Fibroblast of the aortic adventitia (primary cell): ENCODE data around the gene BASP1. TPM values are rescaled to one million over a fixed set of nuclear protein-coding genes. Genes with fewer than 3 reads are reported as not detected.

Experiments used
- DNase-seq: peaks from one replicate; pipeline ENCODE4 v3.0.0-alpha.2; 2010; ENCODE audit warnings: low read depth
- H3K4me3 ChIP-seq: 2 replicates; pipeline ENCODE4 v1.5.1; 2011; ENCODE audit warnings: low read depth, mild to moderate bottlenecking, control low read depth, low read length, moderate library complexity
- CTCF ChIP-seq: IDR thresholded peaks from 2 replicates; pipeline ENCODE4 v1.5.1; 2011; ENCODE audit warnings: mild to moderate bottlenecking, low read length, control low read depth, inconsistent platforms; ENCODE audit not compliant: insufficient read depth
- total RNA-seq: library from RNA; depleted of rRNA; stranded (reverse); fragments of >200 nt; gene quantifications from 2 replicates; pipeline ENCODE4 v1.2.3, GENCODE V29; 2012; ENCODE audit warnings: low replicate concordance

The BASP1 gene
- total RNA-seq, 1 donor: 18.5 TPM

- no peak for DNase-seq
- TF ChIP-seq CTCF: no peak
- H3K4me3 ChIP-seq: no peak overlapping the region
These were observed 10.4 kb downstream of the BASP1 start for GRCh38 chr5:17227868-17228267.

GRCh38 chr5:17228821-17229291, 11.4 kb downstream of the BASP1 start:
- peak; percentile 78 for DNase-seq
- H3K4me3 ChIP-seq: no peak overlapping the region
- no peak for TF ChIP-seq CTCF

GRCh38 chr5:17229313-17229712, 11.9 kb downstream of the BASP1 start:
- no peak for TF ChIP-seq CTCF
- no peak overlapping the region for H3K4me3 ChIP-seq
- DNase-seq: no peak

- DNase-seq: no peak
- no peak for TF ChIP-seq CTCF
These were observed 12.8 kb downstream of the BASP1 start for GRCh38 chr5:17230191-17230590.

GRCh38 chr5:17230808-17231525, 13.5 kb downstream of the BASP1 start:
- H3K4me3 ChIP-seq: no peak overlapping the region
- no peak for DNase-seq
- TF ChIP-seq CTCF: no peak

More at GRCh38 chr5:17230191-17230590, 12.8 kb downstream of the BASP1 start:
- H3K4me3 ChIP-seq: no peak overlapping the region

GRCh38 chr5:17232405-17232804, 15.0 kb downstream of the BASP1 start:
- no peak for DNase-seq
- TF ChIP-seq CTCF: no peak
- H3K4me3 ChIP-seq: no peak overlapping the region

GRCh38 chr5:17233488-17233887, 16.1 kb downstream of the BASP1 start:
- TF ChIP-seq CTCF: no peak
- no peak overlapping the region for H3K4me3 ChIP-seq
- DNase-seq: no peak
